Measurements from ENCODE around the gene RSPO3. TPM values are rescaled to one million over a fixed set of nuclear protein-coding genes. Genes with fewer than 3 reads are reported as not detected.

RSPO3 gene, protein sequence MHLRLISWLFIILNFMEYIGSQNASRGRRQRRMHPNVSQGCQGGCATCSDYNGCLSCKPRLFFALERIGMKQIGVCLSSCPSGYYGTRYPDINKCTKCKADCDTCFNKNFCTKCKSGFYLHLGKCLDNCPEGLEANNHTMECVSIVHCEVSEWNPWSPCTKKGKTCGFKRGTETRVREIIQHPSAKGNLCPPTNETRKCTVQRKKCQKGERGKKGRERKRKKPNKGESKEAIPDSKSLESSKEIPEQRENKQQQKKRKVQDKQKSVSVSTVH
- total RNA-seq: 14.0 TPM

DNA sequence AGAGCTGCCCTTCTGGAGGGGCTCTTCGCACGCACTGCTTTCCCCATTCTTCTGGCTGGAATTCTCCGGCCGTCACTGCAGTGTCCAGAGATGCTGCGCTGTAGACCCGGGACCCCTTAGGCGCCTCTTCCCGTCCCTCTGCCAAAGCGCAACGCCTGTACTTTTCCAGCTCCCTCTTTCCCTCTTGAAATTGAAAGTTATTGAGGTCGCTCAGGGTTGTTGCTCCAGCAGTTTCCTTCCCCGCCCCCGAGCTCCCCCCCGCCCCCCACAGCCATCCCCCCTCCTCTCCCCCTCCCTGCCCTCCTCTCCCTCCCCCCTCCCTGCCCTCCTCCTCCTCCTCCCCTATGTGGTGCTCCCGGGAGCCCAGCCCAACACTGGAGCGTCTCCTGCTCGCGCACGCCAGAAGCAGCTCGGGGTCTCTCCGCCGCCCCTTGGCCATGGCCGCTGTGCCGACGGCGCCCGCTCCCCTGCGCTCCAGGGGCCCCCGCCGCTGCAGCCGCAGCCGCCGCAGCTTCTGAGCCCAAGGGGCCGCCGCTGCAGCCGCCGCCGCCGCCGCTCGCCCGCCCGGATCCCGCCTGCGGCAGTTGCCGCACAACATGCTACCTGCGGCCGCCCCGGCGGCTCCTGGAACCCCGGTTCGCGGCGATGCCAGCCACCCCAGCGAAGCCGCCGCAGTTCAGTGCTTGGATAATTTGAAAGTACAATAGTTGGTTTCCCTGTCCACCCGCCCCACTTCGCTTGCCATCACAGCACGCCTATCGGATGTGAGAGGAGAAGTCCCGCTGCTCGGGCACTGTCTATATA lies at the start of gene RSPO3:
Gene RSPO3, plus strand, starts transcription at position 374 of the 804 bp plus-strand sequence. CDS start 522 bp downstream, outside the sequence.
- DNase-seq (ENCODE audit: extremely low spot score in 2 of 2): no peak
- Histone ChIP-seq H3K36me3 (no peaks in the 10 kb centered on the region), H3K9me3 (no peaks in the 10 kb centered on the region), H3K27ac (peak within 1 kb of the TSS; percentile 70), H3K4me1 (peaks cover 32% of the 10 kb centered on the region), H3K4me3 (peak within 1 kb of the TSS; percentile 42 to 70), H3K27me3 (no peaks in the 10 kb centered on the region)
- intact Hi-C loops (cut with DNase I): loop anchor here (10.0 kb wide), 1 partner anchor 314 kb away; no protein-coding TSS in a partner anchor
- TF ChIP-seq POLR2A (IDR thresholded peaks at IDR 0.05) (peak in 1 of 2 donors; percentile 15), POLR2AphosphoS5 (IDR thresholded peaks at IDR 0.05; ENCODE audit: insufficient read depth in 1 of 2, low read depth in 1 of 2) (peak in 1 of 2 donors; percentile 39)
- TF ChIP-seq, protein P1, sequence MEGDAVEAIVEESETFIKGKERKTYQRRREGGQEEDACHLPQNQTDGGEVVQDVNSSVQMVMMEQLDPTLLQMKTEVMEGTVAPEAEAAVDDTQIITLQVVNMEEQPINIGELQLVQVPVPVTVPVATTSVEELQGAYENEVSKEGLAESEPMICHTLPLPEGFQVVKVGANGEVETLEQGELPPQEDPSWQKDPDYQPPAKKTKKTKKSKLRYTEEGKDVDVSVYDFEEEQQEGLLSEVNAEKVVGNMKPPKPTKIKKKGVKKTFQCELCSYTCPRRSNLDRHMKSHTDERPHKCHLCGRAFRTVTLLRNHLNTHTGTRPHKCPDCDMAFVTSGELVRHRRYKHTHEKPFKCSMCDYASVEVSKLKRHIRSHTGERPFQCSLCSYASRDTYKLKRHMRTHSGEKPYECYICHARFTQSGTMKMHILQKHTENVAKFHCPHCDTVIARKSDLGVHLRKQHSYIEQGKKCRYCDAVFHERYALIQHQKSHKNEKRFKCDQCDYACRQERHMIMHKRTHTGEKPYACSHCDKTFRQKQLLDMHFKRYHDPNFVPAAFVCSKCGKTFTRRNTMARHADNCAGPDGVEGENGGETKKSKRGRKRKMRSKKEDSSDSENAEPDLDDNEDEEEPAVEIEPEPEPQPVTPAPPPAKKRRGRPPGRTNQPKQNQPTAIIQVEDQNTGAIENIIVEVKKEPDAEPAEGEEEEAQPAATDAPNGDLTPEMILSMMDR (IDR thresholded peaks at IDR 0.05): no peak

DNA sequence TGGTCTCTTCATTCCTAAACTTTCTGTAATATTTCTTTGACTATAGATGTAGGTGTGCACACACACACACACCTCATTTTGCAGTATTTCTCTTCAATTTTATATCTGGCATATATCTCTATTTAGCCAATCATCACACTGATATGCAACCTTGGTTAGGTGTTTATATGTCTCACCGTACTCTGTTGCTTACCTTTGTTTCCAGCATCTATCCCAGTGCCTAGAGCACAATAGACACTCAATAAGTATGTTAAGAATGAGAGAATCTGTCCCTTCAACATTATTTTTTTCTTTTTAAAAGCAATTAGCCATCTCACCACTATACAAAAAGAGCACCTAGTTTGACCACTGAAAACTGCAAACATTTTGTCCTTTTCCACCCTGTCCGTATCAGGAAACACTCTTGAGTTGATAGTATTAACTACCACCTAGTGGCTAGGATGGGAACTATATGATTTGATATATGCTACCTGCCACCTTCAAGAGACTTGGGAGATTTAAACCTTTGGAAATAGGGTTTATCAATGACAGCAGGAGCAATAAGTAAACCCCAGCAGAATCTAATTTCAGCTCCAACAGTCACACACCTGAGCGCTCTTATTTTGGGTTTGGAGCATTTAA lies 48.7 kb upstream of the RSPO3 start:
- no peak for DNase-seq (ENCODE audit: extremely low spot score in 2 of 2)
- TF ChIP-seq POLR2A (IDR thresholded peaks at IDR 0.05): no peak
- TF ChIP-seq, protein P1 (IDR thresholded peaks at IDR 0.05): no peak
- TF ChIP-seq POLR2AphosphoS5 (IDR thresholded peaks at IDR 0.05; ENCODE audit: insufficient read depth in 1 of 2, low read depth in 1 of 2): no peak
- no peak overlapping the region for H3K4me3 ChIP-seq

DNA sequence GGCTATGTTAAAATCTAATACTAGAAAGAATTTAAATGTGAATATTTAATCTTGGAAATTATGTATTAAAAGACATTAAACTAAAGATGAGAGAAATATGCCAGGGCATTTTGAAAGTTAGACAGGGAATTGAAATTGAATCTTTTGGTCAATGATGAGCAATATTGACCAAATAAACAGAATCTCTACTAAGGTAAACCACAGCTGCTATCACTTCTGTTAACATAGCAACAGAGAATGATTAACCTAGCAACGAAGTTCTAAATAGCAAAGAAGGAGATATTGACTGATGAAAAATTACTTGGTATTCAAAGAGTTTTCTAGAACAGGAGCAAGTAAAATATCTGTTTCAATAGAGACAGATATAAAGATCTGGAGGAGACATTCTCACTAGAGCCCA lies 45.2 kb upstream of the RSPO3 start:
- DNase-seq (ENCODE audit: extremely low spot score in 2 of 2): no peak
- Histone ChIP-seq H3K36me3 (no peaks in the 10 kb centered on the region), H3K4me1 (no peaks in the 10 kb centered on the region), H3K27me3 (no peaks in the 10 kb centered on the region), H3K9me3 (no peaks in the 10 kb centered on the region), H3K4me3 (no peak overlapping the region), H3K27ac (no peak overlapping the region)
- intact Hi-C loops (cut with DNase I): no loop called here
- TF ChIP-seq, protein P1 (IDR thresholded peaks at IDR 0.05): no peak
- TF ChIP-seq POLR2A (IDR thresholded peaks at IDR 0.05) (no peak), POLR2AphosphoS5 (IDR thresholded peaks at IDR 0.05; ENCODE audit: insufficient read depth in 1 of 2, low read depth in 1 of 2) (no peak)

More for the DNA sequence above, 48.7 kb upstream of the RSPO3 start:
- no peak overlapping the region for H3K27ac ChIP-seq
- H3K9me3 ChIP-seq: no peaks in the 10 kb centered on the region
- H3K4me1 ChIP-seq: no peaks in the 10 kb centered on the region
- no peaks in the 10 kb centered on the region for H3K27me3 ChIP-seq
- intact Hi-C loops (cut with DNase I): no loop called here
- H3K36me3 ChIP-seq: no peaks in the 10 kb centered on the region

DNA sequence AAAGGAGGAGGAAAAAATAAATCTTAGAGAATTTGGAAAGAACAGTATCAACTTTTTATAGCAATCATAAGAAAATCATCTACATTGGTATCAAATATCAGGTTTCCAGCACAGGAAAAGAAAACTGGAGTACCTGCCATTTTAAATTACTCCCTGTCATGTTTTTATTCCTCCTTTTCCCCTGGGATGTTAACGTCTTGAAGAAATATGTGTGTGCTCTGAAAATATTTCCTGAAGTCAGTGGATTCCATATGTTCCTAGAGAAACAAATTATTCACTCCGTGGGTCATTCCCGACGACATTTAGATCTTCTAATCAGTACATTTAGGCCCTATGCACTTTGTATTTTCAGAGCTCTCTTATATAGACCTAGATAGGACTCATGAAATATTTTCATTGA lies 42.0 kb upstream of the RSPO3 start:
- no peak for DNase-seq (ENCODE audit: extremely low spot score in 2 of 2)
- H3K27me3 ChIP-seq: no peaks in the 10 kb centered on the region
- no peak overlapping the region for H3K27ac ChIP-seq
- no peaks in the 10 kb centered on the region for H3K9me3 ChIP-seq
- no peaks in the 10 kb centered on the region for H3K4me1 ChIP-seq
- TF ChIP-seq POLR2A (IDR thresholded peaks at IDR 0.05): no peak
- TF ChIP-seq, protein P1 (IDR thresholded peaks at IDR 0.05): no peak
- no peak for TF ChIP-seq POLR2AphosphoS5 (IDR thresholded peaks at IDR 0.05; ENCODE audit: insufficient read depth in 1 of 2, low read depth in 1 of 2)
- H3K36me3 ChIP-seq: no peaks in the 10 kb centered on the region
- intact Hi-C loops (cut with DNase I): no loop called here
- no peak overlapping the region for H3K4me3 ChIP-seq
